NK-92 treated with Interleukin-12 subunit alpha and Interleukin-12 subunit beta, amount 100 ng/mL, for 24 hours (cell line): ENCODE measurements around the gene ATP8B2.
"Not testable (repeated sequence)": the region's sequence is repeated elsewhere in the genome, so short reads cannot be mapped to it uniquely, and the experiment has no call there.

Experiments used
- DNase-seq: peaks from one replicate; lab custom pipeline; 2025; lab: John Stamatoyannopoulos, UW

ATP8B2 gene

DNA sequence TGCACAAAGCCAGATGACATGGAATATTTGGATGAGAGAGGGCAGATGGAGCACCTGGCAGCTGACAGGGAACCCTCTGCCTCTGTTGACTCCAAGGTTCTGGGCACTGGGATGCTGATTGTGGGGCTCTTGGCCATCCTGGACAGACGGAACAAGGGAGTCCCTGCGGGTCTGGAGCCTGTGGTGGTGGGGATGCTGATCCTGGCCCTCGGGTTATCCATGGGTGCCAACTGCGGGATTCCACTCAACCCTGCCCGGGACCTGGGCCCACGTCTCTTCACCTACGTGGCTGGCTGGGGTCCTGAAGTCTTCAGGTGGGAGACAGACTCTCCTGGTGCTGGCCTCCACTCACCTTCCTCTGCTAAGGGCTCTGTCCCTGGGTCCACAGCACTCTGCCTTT is 1.8 kb upstream of the ATP8B2 start:
- DNase-seq, result no peak

DNA sequence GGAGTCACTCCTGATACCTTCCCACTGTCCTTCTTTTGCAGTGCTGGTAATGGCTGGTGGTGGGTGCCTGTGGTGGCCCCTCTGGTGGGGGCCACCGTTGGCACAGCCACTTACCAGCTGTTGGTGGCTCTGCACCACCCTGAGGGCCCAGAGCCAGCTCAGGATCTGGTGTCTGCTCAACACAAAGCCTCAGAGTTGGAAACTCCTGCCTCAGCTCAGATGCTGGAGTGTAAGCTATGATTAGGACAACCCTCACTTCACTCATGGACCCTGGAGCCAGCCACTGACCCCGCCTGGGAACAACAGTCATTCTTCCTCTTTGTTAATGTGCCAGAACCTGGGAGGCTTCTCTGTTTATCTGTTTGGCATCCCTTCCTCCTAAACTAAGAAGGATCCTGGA is 1.1 kb upstream of the ATP8B2 start:
- no peak for DNase-seq

DNA sequence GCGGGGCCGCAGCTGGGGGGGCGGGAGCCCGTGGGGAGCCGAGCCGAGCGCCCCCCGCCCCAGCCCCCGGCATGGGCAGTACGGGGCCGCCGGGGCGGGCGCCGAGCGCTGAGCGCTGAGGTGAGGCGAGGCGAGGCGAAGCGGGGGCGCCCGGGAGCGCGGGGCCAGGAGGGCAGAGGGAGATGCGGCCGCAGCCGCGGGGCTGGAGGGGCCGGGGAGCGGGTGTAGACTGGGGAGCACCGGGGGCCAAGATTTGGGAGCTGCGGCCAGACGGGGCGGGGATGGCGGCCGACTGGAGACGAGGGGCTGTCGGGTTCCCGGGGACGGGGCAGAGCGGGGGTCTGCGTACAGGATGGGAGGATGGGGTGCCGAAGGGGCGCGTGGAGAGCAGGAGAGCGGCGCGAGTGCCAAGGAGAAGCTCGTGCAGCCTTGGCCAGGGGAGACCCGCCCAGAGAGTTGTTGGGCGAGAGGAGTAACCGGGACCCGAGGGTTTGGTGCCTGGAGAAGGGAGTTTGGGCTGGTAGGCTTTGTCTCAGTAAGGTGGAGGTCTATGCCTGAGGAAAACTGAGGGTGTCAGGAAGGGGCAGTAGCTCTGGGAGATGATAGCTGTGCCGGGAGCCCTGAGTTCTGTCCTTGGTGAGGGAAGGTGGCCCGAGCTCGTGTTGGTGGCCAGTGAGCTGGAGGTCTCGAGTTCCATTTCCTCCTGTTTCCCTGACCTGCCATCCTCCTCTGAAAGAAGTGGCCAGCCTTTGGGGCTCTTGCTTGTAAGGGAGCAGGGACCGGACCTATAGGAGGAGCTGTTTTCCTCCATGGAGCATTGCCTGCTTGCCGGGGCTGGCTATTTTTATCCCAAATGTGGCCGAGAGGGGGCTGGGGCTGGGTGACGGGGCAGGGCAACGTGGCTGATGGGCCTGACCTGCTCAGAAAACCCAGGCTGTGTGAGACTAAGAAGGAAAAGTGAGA is 539 bp downstream of the ATP8B2 start:
- no peak for DNase-seq

DNA sequence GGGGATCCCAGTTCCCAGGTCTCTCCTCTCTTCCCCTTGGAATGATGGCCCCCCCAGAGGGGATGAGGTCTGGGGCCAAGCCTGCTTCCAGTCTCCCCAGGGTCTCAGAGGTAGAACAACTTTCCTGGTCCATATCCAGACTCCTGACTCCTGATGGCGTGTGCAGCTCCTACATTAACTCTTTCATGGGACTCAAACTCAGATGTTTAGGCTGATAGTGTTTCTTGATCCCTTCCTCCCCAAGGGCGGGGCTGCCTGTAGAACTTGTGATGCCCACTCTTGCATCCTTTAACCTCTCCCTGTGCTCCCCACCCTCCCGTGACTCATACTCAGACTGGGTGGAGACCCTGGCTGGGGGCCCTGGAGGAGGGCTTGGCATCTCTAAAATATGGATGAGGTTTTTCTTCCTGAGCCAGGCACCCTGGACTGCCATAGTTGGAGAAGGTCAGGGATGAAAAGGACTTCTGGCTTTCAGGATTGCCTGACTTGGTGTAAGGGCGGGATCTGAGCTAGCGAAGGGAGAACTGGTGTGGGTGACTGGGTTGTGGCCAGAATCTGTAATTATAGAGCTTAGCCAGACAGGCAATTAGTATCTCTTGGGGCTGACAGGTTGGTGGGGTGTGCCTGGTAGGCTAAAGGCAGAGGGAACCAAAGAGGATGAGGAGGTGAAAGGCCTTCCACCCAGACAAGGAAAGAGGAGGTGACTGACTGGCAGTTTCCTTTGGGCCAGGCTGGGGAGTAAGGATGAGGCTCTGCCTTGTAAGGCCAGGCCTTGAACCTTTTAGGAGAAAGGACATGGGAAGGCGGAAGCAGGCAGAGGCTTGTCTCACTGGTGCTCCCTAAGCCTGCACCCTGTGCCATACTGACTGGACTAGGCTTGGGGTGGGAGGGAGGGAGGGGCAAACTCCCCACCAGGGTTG is 1.5 kb downstream of the ATP8B2 start:
- no peak for DNase-seq

DNA sequence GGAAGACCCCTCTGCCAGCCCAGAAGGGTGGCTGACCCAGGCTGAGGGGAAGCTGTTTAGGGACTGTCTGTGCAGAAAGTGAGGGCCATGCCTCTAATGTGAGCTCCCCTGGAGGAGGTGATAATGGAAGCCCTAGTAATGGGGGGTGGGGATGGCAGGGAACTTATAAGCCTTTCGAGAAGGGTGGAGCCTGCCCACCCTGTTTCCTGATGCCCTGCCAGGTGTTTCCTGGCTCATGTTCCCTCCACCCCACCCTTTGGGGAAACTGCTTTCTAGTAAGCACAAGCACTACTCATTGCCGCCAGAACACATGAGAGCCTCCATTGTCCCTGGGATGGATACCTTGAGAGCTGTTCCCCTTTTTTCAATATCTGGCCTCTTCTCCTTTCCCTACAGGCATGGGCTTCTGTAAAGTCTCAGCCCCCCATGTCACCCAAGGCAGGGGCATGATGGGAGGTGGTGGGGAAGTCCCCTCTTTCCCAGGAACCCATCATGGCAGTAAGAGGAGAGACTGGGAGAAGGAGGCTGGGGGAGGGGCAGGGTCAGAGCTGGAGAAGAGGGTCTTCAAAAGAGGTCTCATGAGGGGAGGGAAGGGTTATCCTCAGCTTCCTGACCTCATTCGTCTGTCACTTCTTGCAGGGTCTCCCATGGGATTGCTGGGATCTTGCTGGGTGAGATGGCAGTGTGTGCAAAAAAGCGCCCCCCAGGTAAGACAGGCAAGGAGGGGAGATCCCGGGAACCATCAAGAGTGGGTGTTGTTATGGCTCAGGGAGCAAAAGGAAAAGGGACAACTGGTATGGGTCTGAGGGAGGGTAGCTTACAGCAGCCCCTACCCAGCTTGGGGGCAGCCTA is 2.4 kb downstream of the ATP8B2 start:
- DNase-seq, result no peak

DNA sequence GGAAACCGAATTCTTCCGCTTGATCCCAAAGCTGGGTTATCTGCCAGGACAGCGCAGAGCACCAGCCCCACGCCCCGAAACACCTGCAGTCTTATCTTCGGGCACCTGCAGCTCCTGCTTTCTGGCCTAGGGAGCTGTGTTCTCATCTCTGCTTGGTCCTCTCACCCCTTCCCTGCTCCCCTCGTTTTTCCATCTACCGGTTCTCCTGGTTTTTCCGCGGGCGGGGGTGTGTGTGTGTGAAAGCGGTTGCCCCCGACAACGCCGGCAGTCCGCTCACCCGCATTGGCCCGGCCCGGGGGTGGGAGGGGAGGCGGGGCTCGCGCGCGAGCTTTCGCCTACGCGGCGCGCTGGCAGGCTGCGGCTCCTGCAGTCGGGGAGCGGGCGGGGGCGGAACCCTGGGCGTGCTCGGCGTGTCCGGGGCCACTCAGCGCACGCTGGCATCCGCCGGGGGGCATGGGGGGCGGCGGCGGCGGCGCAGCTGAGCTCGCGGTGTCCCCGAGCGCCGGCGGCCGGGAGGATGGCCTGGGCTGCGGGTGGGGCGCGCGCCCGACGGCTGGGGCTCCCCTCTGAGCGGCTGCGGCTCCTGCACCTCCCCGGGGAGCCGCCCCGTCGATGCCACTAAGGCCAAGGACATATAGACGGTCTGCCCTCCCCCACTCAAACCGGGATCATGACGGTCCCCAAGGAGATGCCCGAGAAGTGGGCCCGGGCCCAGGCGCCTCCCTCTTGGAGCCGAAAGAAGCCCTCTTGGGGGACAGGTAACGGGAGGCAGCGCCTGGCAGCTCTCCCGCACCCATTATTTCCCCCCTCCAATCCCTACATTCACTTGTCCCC is 3.2 kb downstream of the ATP8B2 start:
- peak; percentile 58 for DNase-seq

DNA sequence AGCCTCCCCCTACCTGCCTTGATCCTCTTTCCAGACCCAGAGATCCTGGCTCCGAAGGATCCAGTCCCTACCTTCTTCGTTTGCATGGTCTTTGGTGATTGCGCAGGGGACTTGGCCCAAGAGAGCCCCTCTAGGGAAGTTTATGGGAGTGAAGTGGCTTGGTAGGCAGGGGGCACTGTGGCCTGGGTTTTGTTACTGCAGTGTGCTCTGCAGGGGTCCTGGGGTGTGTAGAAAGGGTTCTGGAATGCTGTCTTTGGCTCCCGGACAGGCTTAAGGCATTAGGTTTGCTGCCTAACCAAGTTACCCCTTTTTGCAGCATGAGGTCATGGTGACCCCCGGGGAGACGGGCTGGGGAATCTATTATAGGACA is 3.8 kb downstream of the ATP8B2 start:
- no peak for DNase-seq

DNA sequence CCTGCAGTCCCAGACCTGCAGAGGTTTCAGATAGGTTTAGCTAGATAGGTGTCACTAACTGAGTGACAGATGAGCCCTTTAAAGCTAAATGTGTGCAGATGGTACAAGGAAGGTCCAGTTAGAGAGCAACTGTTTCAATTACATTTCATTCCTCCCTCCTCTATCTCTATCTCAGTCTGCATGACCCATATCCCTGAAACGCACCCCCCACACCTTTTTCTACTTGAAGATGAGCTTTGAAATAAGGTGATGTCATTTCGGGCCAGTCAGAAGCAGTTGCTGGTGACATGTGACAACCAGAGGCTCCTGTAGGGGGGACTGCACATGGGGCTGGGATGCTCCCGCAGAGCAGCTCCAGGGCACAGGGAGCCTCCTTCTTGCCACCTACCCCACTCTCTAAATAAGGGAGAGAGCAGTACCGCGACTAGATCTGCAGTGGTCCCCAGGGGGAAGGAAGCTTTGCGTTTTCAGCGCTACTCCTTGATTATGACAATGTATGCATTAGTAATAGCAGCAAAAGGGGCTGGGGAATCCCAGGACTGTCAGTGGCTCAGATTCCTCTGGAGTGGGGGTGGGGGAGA is 4.3 kb downstream of the ATP8B2 start:
- no peak for DNase-seq

DNA sequence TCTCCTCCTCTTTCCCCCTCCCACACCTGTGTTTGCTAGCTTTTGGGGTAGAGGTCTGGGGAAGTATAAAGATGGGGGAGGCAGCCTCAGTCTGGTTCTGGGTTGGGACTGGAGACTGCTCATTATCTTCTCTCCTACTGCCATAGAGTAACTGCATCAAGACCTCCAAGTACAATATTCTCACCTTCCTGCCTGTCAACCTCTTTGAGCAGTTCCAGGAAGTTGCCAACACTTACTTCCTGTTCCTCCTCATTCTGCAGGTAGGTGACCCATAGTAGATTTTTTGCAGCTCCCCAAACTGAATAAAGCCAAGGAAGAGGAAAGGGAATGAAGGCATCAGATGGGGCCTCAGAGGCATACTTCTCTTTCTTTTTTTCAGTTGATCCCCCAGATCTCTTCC is 5.3 kb downstream of the ATP8B2 start:
- DNase-seq, result no peak

DNA sequence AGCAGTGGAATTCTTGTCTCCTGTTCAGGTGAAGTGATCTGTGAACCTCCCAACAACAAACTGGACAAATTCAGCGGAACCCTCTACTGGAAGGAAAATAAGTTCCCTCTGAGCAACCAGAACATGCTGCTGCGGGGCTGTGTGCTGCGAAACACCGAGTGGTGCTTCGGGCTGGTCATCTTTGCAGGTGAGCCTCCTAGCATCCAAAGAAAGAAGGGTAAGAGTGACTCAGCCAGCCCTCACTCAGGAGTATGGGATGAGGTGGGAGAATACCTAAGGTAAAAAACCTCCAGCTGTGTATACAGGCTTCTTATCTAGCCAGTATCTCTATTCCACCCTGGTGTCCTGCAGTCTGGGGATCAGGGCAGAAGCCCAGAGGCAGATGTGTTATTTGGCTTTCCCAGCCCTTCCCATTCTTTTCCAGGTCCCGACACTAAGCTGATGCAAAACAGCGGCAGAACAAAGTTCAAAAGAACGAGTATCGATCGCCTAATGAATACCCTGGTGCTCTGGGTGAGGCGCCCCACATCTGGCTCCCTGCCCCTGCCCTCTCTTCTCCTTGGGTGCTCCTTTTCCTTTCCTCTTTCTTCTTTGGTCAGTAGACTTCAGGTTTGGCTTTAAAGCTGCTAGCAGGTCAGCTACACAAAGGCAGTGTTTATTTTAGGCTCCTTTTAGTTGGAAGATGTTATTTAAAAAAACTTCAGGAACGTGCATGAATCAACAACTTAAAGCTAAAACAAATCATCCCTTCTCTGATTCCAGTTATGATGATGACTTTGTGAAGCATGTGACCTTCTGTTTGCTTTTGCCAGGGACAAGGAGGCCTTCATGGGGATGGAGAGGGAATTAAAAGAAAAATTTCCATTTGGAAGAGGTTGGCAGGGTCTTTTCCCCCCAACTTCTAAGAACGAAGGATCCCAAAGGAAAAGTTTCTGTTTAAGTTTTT is 9.0 kb downstream of the ATP8B2 start:
- no peak for DNase-seq

DNA sequence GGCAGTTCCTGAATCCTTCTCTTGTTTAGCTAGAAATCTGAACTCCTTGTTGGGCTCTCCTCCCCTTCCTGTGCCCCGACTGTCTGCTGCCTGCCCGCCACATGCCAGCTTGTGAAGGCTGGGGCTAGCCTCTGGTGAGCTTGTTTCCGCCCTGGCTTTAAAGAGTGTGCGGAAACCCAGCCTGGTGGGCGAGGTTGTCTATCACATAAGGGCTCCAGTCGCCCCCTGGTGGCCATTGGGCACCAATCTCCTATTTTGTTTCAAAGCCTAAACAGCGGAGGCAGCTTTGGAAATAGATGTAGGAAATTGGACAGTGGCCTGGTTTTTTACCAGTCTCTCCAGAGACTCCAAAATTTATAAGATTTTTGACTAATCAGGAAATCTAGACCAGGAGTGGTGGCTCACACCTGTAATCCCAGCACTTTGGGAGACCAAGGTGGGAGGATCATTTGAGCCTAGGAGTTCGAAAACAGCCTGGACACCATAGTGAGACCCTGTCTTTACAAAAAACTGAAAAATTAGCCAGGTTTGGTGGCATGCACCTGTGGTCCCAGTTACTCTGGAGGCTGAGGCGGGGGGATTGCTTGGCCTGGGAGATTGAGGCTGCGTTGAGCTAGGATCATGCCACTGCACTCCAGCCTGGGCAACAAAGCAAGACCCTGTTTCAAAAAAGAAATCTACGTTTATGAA is 9.8 kb downstream of the ATP8B2 start:
- peak; percentile 82 for DNase-seq

DNA sequence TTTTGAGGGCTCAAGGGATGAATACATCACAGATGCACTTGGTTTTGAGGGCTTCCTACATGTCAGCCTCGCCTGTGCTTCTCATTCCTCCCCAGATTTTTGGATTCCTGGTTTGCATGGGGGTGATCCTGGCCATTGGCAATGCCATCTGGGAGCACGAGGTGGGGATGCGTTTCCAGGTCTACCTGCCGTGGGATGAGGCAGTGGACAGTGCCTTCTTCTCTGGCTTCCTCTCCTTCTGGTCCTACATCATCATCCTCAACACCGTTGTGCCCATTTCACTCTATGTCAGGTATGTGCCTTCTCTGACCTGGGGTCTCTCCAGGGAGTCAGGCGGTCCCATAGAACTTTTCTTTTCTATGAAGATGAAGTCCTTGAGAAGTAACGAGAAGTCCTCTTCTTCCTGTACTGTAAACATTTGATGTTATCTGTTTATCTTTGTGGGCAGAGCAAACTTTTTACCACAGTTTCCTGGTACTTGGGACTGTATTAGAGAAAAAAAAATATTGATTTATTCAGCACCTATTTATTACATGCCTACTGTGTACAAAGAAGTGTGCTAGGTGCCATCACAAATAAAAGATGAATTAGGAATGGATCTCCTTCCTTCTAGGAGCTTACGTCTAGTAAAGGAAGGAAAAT is 12.0 kb downstream of the ATP8B2 start:
- DNase-seq, result no peak

DNA sequence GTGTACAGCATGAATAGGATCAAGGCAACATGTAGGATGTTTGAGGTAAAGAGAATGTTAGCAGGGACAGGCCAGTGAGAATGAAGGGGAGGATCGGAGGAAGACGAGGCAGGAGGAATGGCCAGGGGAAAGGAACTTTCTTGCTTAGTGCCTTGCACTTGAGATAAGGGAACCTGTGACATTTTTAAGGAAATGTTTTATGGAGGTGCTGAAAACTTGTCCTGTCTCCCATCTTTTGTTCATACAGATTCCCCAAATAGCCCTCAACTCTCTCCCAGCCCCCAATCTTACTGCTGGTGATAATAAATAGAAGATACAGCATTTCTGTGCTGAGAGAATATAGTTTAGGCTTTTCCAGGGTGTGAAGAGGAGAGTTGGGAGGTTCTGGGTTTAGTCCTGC is 13.6 kb downstream of the ATP8B2 start:
- DNase-seq, result no peak

DNA sequence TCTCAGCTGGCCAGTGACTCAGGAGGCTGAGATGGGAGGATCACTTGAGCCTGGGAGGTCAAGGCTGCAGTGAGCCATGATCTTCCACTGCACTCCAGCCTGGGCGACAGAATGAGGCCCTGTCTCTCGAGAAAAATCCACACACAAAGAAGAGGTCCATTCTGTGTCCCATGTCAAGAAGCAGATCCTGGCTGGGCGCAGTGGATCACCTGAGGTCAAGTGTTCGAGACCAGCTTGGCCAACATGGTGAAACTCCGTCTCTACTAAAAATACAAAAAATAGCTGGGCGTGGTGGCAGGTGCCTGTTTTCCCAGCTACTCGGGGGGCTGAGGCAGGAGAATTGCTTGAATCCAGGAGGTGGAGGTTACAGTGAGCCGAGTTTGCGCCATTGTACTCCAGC is 16.0 kb downstream of the ATP8B2 start:
- not testable (repeated sequence) for DNase-seq

DNA sequence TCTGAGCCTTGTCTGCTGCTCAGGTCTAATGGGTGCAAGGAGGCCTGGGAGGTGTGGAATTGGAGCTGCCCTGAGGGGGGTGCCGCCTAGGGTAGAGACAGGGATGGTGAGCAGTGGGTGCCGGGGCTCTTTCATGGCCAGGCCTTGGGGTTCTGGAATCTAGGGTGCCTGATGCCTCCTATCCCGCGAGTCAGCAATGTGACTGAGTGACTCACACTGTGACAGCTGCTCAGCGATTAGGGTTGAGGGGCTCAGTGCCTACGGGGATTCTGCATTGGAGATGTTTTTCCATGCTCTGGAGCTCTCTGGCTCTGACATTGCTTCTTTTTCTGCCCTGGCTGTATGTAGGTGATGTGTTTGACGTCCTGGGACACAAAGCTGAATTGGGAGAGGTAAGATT is 16.8 kb downstream of the ATP8B2 start:
- no peak for DNase-seq

DNA sequence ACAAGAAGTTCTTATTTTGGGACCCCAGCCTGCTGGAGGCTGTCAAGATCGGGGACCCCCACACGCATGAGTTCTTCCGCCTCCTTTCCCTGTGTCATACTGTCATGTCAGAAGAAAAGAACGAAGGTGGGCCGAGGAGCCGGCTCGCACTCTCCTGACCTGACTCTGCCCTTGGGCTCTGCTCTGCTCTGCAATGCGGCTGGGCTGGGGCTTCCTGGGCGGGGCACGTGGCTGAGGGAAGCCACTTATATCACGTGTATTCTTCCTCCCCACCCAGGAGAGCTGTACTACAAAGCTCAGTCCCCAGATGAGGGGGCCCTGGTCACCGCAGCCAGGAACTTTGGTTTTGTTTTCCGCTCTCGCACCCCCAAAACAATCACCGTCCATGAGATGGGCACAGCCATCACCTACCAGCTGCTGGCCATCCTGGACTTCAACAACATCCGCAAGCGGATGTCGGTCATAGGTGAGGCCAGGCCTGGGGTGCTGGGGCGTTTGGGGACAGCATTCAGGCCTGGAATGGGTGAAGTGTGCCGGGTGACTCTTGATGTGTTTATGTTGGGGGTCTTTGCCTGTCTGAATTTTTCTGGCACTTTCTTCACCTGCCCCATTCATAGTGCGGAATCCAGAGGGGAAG is 17.6 kb downstream of the ATP8B2 start:
- DNase-seq, result no peak

DNA sequence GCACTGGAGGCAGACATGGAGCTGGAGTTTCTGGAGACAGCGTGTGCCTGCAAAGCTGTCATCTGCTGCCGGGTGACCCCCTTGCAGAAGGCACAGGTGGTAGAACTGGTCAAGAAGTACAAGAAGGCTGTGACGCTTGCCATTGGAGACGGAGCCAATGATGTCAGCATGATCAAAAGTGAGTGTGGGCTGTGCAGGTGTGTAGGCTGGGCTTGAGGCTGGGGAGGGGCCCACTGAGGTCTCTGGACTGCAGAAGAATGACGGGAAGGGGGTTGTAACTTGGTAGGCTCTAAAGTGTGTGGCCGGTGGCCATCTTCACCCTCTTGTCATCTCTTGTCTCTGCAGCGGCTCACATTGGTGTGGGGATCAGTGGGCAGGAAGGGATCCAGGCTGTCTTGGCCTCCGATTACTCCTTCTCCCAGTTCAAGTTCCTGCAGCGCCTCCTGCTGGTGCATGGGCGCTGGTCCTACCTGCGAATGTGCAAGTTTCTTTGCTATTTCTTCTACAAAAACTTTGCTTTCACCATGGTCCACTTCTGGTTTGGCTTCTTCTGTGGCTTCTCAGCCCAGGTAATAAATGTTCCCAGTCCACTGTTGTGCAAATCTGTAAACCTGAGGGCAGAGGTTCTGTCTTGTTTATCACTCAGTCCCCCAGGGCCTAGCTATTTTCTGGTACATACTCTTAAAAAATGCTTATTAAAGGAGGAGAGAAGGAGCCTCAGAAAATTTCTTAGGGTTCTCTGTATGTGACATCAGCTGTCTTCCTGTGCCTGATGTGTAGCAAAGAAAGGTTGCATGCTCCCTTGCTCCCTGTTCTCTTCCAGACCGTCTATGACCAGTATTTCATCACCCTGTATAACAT is 19.9 kb downstream of the ATP8B2 start:
- DNase-seq, result no peak
